ENCODE measurements around the gene WNK3. TPM values are rescaled to one million over a fixed set of nuclear protein-coding genes. Genes with fewer than 3 reads are reported as not detected.
A peak's percentile ranks its signal among the peaks of the same experiment; 100 is the strongest.

Gene WNK3
- total RNA-seq, 2 donors from 2014 or later = 0.75 to 2.5 TPM

GRCh38 chrX:54182194-54182863, 175.5 kb downstream of the WNK3 start:
- peaks cover 24 to 30% of the 10 kb centered on the region in 2 donors for H3K36me3 Mint-ChIP-seq
- ATAC-seq = peak; percentile 78 to 86
- H3K27ac Mint-ChIP-seq = peak overlapping the region; percentile 76 to 90
- DNase-seq (ENCODE audit: low spot score in 2 of 2) = peak; percentile 54 to 71
- no peaks in the 10 kb centered on the region for H3K9me3 Mint-ChIP-seq

GRCh38 chrX:54181202-54181953, 176.5 kb downstream of the WNK3 start:
- DNase-seq (ENCODE audit: low spot score in 2 of 2) (no peak), ATAC-seq (no peak)
- Mint-ChIP-seq H3K9me3 (peaks cover 0 to 5% of the 10 kb centered on the region in 2 donors), H3K36me3 (peaks cover 32 to 37% of the 10 kb centered on the region in 2 donors), H3K27ac (peak overlapping the region; percentile 90)

GRCh38 chrX:54180403-54180802, 177.4 kb downstream of the WNK3 start:
- Mint-ChIP-seq H3K9me3 (peaks cover 0 to 5% of the 10 kb centered on the region in 2 donors), H3K27ac (peak overlapping the region in 1 of 2 donors; percentile 30), H3K36me3 (peaks cover 32 to 37% of the 10 kb centered on the region in 2 donors)
- DNase-seq (ENCODE audit: low spot score in 2 of 2) = no peak
- ATAC-seq = no peak

- ATAC-seq = peak; percentile 33 to 70
- no peak for DNase-seq (ENCODE audit: low spot score in 2 of 2)
- peaks cover 36 to 44% of the 10 kb centered on the region in 2 donors for H3K36me3 Mint-ChIP-seq
- peak overlapping the region; percentile 24 to 71 for H3K27ac Mint-ChIP-seq
- H3K9me3 Mint-ChIP-seq = peaks cover 0 to 5% of the 10 kb centered on the region in 2 donors
These were observed 179.5 kb downstream of the WNK3 start for GRCh38 chrX:54178100-54178940.

- DNase-seq (ENCODE audit: low spot score in 2 of 2) = no peak
- no peak for ATAC-seq
- H3K9me3 Mint-ChIP-seq = peaks cover 0 to 5% of the 10 kb centered on the region in 2 donors
- peaks cover 36 to 44% of the 10 kb centered on the region in 2 donors for H3K36me3 Mint-ChIP-seq
- H3K27ac Mint-ChIP-seq = peak overlapping the region; percentile 39 to 71
These were observed 180.5 kb downstream of the WNK3 start for GRCh38 chrX:54177306-54177705.

GRCh38 chrX:54173791-54174190, 184.1 kb downstream of the WNK3 start:
- Mint-ChIP-seq H3K27ac (no peak overlapping the region), H3K36me3 (peaks cover 18 to 23% of the 10 kb centered on the region in 2 donors), H3K9me3 (peaks cover 0 to 5% of the 10 kb centered on the region in 2 donors)
- ATAC-seq (no peak), DNase-seq (ENCODE audit: low spot score in 2 of 2) (no peak)

GRCh38 chrX:54172455-54172854, 185.4 kb downstream of the WNK3 start:
- H3K9me3 Mint-ChIP-seq = peaks cover 0 to 5% of the 10 kb centered on the region in 2 donors
- no peak overlapping the region for H3K27ac Mint-ChIP-seq

GRCh38 chrX:54171527-54172250, 186.2 kb downstream of the WNK3 start:
- ATAC-seq = no peak
- Mint-ChIP-seq H3K9me3 (peaks cover 0 to under 1% of the 10 kb centered on the region in 2 donors), H3K27ac (no peak overlapping the region), H3K36me3 (peaks cover 5 to 14% of the 10 kb centered on the region in 2 donors)
- no peak for DNase-seq (ENCODE audit: low spot score in 2 of 2)

More at GRCh38 chrX:54172455-54172854, 185.4 kb downstream of the WNK3 start:
- peaks cover 13 to 22% of the 10 kb centered on the region in 2 donors for H3K36me3 Mint-ChIP-seq
- ATAC-seq (no peak), DNase-seq (ENCODE audit: low spot score in 2 of 2) (no peak)

- Mint-ChIP-seq H3K36me3 (peaks cover 4 to 12% of the 10 kb centered on the region in 2 donors), H3K27ac (no peak overlapping the region), H3K9me3 (no peaks in the 10 kb centered on the region)
- DNase-seq (ENCODE audit: low spot score in 2 of 2) (no peak), ATAC-seq (no peak)
These were observed 186.8 kb downstream of the WNK3 start for GRCh38 chrX:54171091-54171490.

- DNase-seq (ENCODE audit: low spot score in 2 of 2) = no peak
- Mint-ChIP-seq H3K27ac (no peak overlapping the region), H3K9me3 (no peaks in the 10 kb centered on the region), H3K36me3 (no peaks in the 10 kb centered on the region)
- ATAC-seq = no peak
These were observed 190.9 kb downstream of the WNK3 start for GRCh38 chrX:54166915-54167314.

GRCh38 chrX:54157561-54157960, 200.3 kb downstream of the WNK3 start:
- H3K27ac Mint-ChIP-seq = no peak overlapping the region
- peaks cover 0 to 5% of the 10 kb centered on the region in 2 donors for H3K36me3 Mint-ChIP-seq
- no peaks in the 10 kb centered on the region for H3K9me3 Mint-ChIP-seq
- ATAC-seq (no peak), DNase-seq (ENCODE audit: low spot score in 2 of 2) (no peak)

Other genes with a start within 250 kb of the WNK3 start
- gene FAM120C, start 174.8 kb downstream of the WNK3 start, total RNA-seq = 10 to 100 TPM in 1 of 2 donors, 1 to 10 TPM in 1; 4.7 to 10.4 TPM
- 10 to 100 TPM; 26.8 to 31.5 TPM for gene TSR2, start 82.4 kb upstream of the WNK3 start, total RNA-seq
- under 1 TPM; 0.27 to 0.31 TPM for gene FGD1, start 138.2 kb upstream of the WNK3 start, total RNA-seq
- 10 to 100 TPM; 47.6 to 55.3 TPM for gene GNL3L, start 172.2 kb upstream of the WNK3 start, total RNA-seq

All from activated naive CD4-positive, alpha-beta T cell treated with anti-CD3 and anti-CD28 coated beads, Interleukin-2, amount 50 U/mL, for 72 hours (primary cell).